ENCODE measurements around the gene LTBP1. TPM values are rescaled to one million over a fixed set of nuclear protein-coding genes. Genes with fewer than 3 reads are reported as not detected.
A peak's percentile ranks its signal among the peaks of the same experiment; 100 is the strongest.

Gene LTBP1
- total and polyA plus RNA-seq, 11 donors: 23.5 to 150 (median 102) TPM

- no peaks in the 10 kb centered on the region for H3K9me3 ChIP-seq
- intact Hi-C loops (cut with DNase I): loop anchor here in 4 of 10 donors (5.0 to 10.0 kb wide), 5 partner anchors 38 to 71 kb away; partner anchors contain the start of gene LTBP1 (in 3 of the 4)
- DNase-seq (peak in 1 of 5 donors; percentile 41), ATAC-seq (peak; percentile 74 to 92 (median 90))
- 34 to 47% (median 39%) methylated on average over 4 of the region's 4 CpGs for WGBS, 4 donors
- H3K27me3 ChIP-seq: no peaks in the 10 kb centered on the region
- H3K27ac ChIP-seq: peak overlapping the region in 10 of 12 donors; percentile 48 to 90 (median 71)
- no peak overlapping the region for H3K4me3 ChIP-seq
- peaks cover 0 to 68% (median 21%) of the 10 kb centered on the region in 12 donors for H3K4me1 ChIP-seq
- no peak for TF ChIP-seq CTCF (IDR thresholded peaks at IDR 0.05)
- TF ChIP-seq POLR2A (IDR thresholded peaks at IDR 0.05): no peak
- no peaks in the 10 kb centered on the region for H3K36me3 ChIP-seq
These were observed 68.8 kb downstream of the LTBP1 start for GRCh38 chr2:33015421-33016142.

GRCh38 chr2:33018271-33018670, 71.5 kb downstream of the LTBP1 start:
- intact Hi-C loops (cut with DNase I): loop anchor here in 4 of 10 donors (5.0 to 10.0 kb wide), 5 partner anchors 41 to 73 kb away; partner anchors contain the start of gene LTBP1 (in 3 of the 4)
- peak overlapping the region in 9 of 12 donors; percentile 8 to 87 (median 43) for H3K27ac ChIP-seq
- DNase-seq (no peak), ATAC-seq (no peak)
- H3K4me3 ChIP-seq: no peak overlapping the region
- 95 to 97% (median 96%) methylated on average over 2 of the region's 2 CpGs for WGBS, 4 donors
- TF ChIP-seq POLR2A (IDR thresholded peaks at IDR 0.05): no peak
- no peaks in the 10 kb centered on the region for H3K9me3 ChIP-seq
- no peaks in the 10 kb centered on the region for H3K36me3 ChIP-seq
- peaks cover 0 to 65% (median 32%) of the 10 kb centered on the region in 12 donors for H3K4me1 ChIP-seq
- no peaks in the 10 kb centered on the region for H3K27me3 ChIP-seq

GRCh38 chr2:33019796-33020195, 73.0 kb downstream of the LTBP1 start:
- peaks cover 0 to 60% (median 26%) of the 10 kb centered on the region in 12 donors for H3K4me1 ChIP-seq

GRCh38 chr2:33020883-33021282, 74.1 kb downstream of the LTBP1 start:
- TF ChIP-seq POLR2A (IDR thresholded peaks at IDR 0.05) (no peak), CTCF (IDR thresholded peaks at IDR 0.05) (no peak)
- Histone ChIP-seq H3K9me3 (peaks cover 0 to 10% (median 3%) of the 10 kb centered on the region in 12 donors), H3K36me3 (no peaks in the 10 kb centered on the region), H3K4me1 (peaks cover 0 to 49% (median 19%) of the 10 kb centered on the region in 12 donors), H3K27ac (peak overlapping the region in 10 of 12 donors; percentile 48 to 75 (median 62)), H3K27me3 (no peaks in the 10 kb centered on the region), H3K4me3 (peak overlapping the region in 1 of 12 donors; percentile 16)
- WGBS, 4 donors: 81 to 84% (median 82%) methylated on average over 6 of the region's 6 CpGs
- ATAC-seq (peak in 1 of 4 donors; percentile 19), DNase-seq (no peak)
- intact Hi-C loops (cut with DNase I): loop anchor here in 2 of 10 donors (5.0 to 10.0 kb wide), 2 partner anchors 74 to 396 kb away; partner anchors contain the start of genes LTBP1 (in 1 of the 2) and TTC27 (in 1 of the 2)

More at GRCh38 chr2:33019796-33020195, 73.0 kb downstream of the LTBP1 start:
- Histone ChIP-seq H3K4me3 (no peak overlapping the region), H3K27ac (peak overlapping the region in 2 of 12 donors; percentile 8 to 87), H3K9me3 (peaks cover 0 to 7% (median 2%) of the 10 kb centered on the region in 12 donors), H3K27me3 (no peaks in the 10 kb centered on the region), H3K36me3 (no peaks in the 10 kb centered on the region)
- ATAC-seq (no peak), DNase-seq (no peak)
- TF ChIP-seq CTCF (IDR thresholded peaks at IDR 0.05) (no peak), POLR2A (IDR thresholded peaks at IDR 0.05) (no peak)
- WGBS, 4 donors: 94 to 98% (median 97%) methylated on average over 7 of the region's 7 CpGs
- intact Hi-C loops (cut with DNase I): loop anchor here in 5 of 10 donors (5.0 to 10.0 kb wide), 6 partner anchors 42 to 395 kb away; partner anchors contain the start of genes LTBP1 (in 4 of the 5) and TTC27 (in 1 of the 5)
